NCI-H510A (cell line): ENCODE data around the gene LAP3.

Experiments
- DNase-seq: peaks from one replicate; lab custom pipeline; 2025; lab: John Stamatoyannopoulos, UW

Gene LAP3

DNA sequence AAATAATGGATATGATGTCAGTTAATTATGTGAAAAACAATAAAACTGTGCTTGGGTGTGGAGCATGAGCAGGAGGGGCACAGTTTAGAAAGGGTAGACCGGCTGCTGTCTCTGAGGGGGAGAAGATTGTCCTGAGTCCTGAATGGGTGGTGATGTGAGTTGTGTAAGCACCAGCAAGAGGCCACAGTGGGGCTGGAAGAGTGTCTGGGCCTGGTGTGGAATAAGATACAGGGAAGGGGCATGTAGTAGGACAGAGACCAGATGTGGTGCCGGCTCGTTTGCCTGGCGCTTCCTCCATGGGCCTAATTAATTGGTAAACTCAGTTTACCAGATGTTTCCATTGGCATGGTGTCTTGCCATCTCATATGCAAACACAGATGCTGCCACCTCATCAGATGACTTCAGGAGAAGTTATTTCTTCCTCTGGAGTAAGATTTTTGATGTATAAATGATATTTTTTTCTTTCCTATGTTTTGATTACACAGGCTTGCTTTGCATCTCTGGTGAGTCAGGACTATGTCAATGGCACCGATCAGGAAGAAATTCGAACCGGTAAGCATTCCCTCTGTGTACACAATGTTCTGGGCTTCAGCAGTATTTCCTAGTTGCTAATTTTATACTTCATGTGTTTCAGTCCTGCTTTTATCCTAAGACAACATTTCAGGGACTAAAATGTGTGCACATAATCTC is 42.6 kb downstream of the LAP3 start:
- DNase-seq: no peak

- DNase-seq: no peak
These were observed 46.5 kb downstream of the LAP3 start for GRCh38 chr4:17623451-17624001.

GRCh38 chr4:17624821-17625220 is 47.8 kb downstream of the LAP3 start:
- DNase-seq: no peak

DNA sequence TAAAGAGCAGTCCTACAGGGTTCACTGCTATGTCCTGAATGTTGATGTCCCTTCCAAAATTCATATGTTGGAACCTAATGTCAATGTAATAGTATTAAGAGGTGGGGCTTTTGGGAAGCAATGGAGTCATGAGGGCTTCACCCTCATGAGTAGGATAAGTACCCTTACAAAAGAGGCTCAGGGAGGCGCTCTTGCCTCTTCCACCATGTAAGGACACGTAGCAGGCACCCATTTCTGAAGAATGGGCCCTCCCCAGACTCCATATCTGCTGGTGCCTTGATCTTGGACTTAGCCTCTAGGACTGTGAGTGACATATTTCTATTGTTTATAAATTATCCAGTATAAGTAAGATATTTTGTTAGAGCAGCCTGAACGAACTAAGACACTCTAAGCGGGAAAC is 53.2 kb downstream of the LAP3 start:
- DNase-seq: no peak

- DNase-seq: no peak
These were observed 56.6 kb downstream of the LAP3 start for GRCh38 chr4:17633600-17633999.

DNA sequence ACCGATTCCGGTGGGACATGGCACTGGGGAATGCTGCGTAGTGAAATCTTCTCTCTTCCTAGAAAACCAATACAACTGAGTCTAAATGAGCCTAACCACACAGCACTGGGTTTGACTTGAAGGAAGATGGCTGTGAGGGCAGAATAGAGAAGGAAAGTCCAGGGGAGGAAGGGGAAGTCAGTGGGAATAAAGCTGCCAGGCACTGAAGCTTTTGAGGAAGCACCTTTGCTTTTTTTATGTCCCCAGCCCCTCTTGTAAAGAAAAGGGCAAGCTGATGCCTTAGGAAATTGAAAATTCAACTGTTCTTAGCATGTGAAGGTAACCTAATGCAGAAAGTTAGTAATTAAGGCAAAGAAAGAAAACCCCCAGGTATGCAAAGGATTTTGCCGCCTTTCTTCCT is 58.1 kb downstream of the LAP3 start:
- DNase-seq: no peak

DNA sequence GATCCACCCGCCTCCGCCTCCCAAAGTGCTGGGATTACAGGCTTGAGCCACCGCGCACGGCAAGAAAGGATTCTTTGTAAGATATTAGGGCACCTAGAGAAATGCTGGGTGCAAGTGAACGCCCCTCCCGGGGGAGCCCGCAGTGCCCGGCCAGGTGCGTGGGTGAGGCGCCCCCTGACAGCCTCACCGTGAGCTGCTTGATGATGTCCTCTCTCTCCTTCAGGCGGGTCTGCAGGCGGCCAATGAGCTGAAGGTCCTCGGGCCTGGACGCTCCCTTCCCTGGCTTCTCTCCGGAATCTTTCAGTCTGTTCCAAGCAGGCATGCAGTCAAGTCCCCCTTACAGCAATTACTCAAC is 59.3 kb downstream of the LAP3 start:
- no peak for DNase-seq

- DNase-seq: peak; percentile 41
These were observed 60.0 kb downstream of the LAP3 start for GRCh38 chr4:17636696-17637622.

DNA sequence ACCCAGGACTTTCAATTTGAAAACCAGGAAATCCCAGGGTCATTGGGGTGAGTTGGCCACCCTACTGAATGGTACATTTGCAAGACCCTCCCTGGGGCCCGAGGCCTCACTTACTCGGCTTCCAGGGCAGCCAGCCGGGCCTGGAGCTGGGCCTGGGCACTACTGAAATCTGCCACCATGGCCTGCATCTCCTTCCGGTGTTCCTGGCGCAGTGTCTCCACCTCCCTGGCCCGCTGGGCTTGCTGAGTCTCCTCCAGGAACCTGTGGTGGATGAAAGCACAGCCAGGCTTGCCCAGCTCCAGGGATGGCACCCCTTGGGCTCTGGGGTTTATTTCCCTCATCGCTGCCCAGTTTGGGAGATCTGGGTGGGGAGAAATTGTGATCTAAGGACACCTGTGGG is 62.1 kb downstream of the LAP3 start:
- no peak for DNase-seq

GRCh38 chr4:17642398-17642783 is 65.4 kb downstream of the LAP3 start:
- DNase-seq: no peak

DNA sequence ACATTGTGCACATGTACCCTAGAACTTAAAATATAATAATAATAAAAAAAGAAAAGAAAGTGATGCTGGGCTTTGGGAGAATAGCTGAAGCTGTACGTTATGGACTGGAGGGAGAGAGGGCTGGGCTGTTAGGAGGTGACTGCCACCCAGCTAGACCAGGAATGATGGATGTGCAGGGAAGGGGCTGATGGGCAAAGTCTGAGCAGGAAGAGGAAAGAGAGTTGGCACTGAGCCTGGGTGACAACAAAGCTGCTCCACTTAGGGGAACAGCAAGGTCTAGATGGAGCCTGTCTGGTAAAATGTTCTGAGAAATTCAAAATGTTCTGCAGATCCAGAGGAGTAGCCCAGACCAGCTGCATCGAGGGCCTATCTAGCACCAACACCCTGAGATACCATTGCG is 69.7 kb downstream of the LAP3 start:
- DNase-seq: no peak

DNA sequence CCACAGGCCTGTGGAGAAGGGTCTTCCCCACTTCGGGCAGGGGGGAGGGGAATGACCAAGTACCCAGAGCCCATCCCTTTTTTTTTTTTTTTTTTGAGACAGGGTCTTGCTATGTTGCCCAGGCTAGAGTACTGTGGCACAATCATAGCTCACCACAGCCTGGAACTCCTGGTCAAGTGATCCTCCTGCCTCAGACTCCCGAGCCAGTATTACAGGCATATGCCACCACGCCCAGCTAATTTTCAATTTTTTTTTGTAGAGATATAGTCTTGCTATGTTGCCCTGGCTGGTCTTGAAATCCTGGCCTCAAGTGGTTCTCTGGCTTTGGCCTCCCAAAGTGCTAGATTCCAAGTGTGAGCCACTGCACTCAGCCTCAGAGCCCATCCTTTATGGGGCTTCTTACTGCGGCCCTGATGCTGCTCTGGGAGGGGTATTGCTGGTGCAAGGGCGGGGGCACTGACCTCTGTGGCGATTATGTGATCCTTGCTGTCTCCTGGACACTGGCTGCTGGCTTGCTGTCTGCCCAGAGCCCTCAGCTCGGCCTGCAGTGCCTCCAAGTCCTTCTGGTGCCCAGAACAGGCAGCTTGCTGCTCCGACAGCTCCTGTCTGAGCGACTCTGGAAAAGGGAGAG is 70.3 kb downstream of the LAP3 start:
- DNase-seq: no peak

DNA sequence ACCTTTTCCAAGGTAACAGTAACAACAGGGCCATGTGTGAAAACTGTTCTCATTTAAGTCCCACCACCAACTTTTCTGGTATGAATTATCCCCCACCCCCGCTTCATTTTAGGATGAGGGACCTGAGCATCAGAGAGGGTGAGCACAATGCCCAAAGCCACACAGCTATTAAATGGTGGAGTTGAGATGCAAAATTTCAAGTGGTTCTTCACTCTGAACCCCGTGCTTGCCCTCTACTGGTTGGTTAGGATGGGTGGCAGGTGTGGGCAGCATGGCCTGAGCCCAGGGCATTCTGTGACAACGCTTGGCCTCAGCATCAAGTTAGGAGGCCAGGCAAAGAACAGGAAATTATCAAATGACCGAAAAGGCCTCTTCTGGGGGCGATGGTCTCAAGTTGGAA is 70.9 kb downstream of the LAP3 start:
- no peak for DNase-seq

- DNase-seq: no peak
These were observed 73.4 kb downstream of the LAP3 start for GRCh38 chr4:17650406-17650805.

- DNase-seq: no peak
These were observed 77.7 kb downstream of the LAP3 start for GRCh38 chr4:17654701-17655100.

DNA sequence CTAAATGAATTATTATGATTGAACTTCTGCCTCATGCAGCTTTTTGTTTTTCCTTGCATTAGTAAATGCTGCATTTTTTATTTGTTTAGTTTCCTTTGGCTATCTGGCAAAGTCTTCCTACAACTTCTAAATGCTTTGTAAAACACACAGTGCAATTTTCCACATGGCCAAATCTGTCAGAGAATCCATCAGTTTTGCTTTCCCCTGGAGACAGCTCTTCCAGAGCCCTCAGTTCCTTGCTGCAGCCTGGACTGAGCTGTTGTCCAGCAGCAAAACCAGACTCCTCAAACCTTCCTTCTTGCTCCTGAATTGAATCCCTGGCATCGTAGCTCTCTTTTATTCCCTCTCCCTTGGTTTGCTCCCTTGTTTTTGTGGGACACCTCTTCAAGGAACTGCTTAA is 80.1 kb downstream of the LAP3 start:
- DNase-seq: no peak
